ENCODE measurements around the gene CRACDL.

The CRACDL gene

DNA sequence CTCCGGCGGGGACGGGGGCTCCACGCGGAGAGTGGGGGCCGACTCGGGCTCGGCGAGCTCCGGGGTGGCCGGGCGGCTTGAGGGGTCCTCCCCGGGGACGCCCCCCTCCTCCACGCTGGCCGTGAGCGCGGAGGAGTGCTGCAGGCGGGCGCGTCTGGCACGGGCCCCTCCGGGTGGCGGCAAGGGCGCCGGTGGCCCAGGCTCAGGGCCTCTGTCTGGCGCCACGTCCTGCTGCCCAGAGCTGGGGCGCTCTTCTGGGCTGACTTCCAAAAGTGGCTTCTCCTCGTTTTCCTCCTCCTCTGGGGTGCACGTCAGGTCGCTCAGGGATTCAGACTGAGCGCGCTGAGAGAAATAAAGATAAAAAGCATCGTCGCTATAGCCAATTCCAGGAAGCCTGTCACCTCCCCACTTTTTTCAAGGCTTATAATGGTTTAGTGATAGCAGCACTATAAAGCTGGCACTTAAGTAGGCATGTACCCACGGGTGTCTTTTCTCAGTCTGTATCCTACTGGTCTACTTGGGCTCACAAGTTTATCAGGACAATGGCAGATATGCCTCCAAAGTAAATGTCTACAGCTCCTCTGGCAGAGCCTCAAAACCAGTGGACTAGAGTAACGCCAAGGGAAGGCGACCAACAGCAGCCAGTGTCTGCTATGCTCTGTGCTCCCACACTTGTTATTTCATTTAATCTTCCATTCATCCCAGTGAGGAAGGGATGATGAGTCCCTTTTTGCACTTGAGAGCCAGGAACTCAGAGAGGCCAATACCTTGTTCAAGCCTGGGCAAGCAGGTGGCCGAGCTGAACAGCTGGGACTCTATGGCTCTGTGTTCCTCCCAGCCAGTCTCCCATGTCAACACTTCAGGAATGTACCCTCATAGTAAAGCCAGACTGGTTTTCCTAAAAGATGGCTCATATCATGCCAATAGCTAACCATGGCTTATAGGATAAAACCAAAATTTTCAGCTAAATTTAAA is 112.5 kb downstream of the CRACDL start:
- no peak for TF ChIP-seq RAD21 (IDR thresholded peaks at IDR 0.05; ENCODE audit: low read depth)
- no peak for TF ChIP-seq MAX (IDR thresholded peaks at IDR 0.05)
- TF ChIP-seq USF1 (IDR thresholded peaks at IDR 0.05), result no peak
- TF ChIP-seq FOXM1 (IDR thresholded peaks at IDR 0.05; ENCODE audit: borderline replicate concordance, low read depth), result no peak
- TF ChIP-seq TCF12 (IDR thresholded peaks at IDR 0.05; ENCODE audit: low read depth), result no peak
- no peak for TF ChIP-seq ZBTB7A (IDR thresholded peaks at IDR 0.05; ENCODE audit: low read depth)
- no peak for TF ChIP-seq YY1 (IDR thresholded peaks at IDR 0.05; ENCODE audit: low read depth)
- TF ChIP-seq TEAD4 (IDR thresholded peaks at IDR 0.05), result no peak
- TF ChIP-seq CEBPB (IDR thresholded peaks at IDR 0.05), result no peak
- TF ChIP-seq REST (IDR thresholded peaks at IDR 0.05; ENCODE audit: low read depth), result no peak
- no peak for TF ChIP-seq EP300 (IDR thresholded peaks at IDR 0.05; ENCODE audit: borderline replicate concordance)
- no peak for TF ChIP-seq NFIC (IDR thresholded peaks at IDR 0.05)
- no peak for TF ChIP-seq TAF1 (IDR thresholded peaks at IDR 0.05; ENCODE audit: low read depth)
- TF ChIP-seq EGR1 (IDR thresholded peaks at IDR 0.05), result no peak
- no peak for TF ChIP-seq CREB1 (IDR thresholded peaks at IDR 0.05; ENCODE audit: low read depth)

DNA sequence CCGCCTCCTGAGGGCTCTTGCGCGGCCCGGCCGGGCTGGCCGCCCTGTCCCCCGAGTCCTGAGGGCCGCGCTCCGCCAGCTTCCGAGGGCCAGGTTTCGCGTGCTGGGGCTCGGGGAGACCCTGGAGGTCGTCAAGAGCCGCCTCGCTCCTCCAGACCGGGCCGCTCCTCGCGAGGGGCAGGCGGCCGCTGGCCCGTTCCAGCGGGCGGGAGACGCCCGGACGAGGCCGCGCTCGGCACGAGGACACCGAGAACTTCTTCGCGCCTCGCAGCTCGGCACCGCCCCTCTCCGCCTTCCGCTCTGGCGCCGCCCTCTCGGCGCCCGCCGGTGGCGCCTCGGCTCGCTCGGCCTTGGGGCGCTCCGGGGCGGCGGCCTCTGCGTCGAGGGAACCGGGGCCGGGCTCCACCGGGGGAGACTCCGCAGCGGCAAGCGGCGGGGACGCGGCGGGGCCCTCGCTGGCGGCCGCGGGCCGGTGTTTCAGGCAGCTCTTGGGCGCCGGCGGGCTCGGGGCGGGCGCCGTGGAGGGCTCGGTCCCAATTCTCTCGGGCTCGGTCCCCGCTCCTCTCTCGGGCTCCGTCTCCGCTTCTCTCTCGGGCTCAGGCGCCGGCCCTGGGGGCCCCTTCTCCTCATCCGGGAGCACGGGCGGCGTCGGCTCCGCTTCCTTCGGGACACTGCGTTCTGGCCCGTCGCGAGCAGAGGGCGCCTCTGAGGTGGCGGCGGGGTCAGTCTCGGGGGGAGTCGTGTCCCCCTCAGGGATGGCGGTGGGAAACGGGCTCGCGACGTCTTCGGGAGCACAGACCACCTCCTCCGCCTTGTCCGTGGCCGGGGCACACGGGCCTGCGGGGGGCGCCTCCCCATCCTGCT is 113.5 kb downstream of the CRACDL start:
- TF ChIP-seq RAD21 (IDR thresholded peaks at IDR 0.05; ENCODE audit: low read depth), result no peak
- TF ChIP-seq CEBPB (IDR thresholded peaks at IDR 0.05), result no peak
- no peak for TF ChIP-seq NFIC (IDR thresholded peaks at IDR 0.05)
- TF ChIP-seq TEAD4 (IDR thresholded peaks at IDR 0.05), result no peak
- no peak for TF ChIP-seq TCF12 (IDR thresholded peaks at IDR 0.05; ENCODE audit: low read depth)
- TF ChIP-seq USF1 (IDR thresholded peaks at IDR 0.05), result no peak
- no peak for TF ChIP-seq EP300 (IDR thresholded peaks at IDR 0.05; ENCODE audit: borderline replicate concordance)
- TF ChIP-seq TAF1 (IDR thresholded peaks at IDR 0.05; ENCODE audit: low read depth), result no peak
- no peak for TF ChIP-seq MAX (IDR thresholded peaks at IDR 0.05)
- TF ChIP-seq REST (IDR thresholded peaks at IDR 0.05; ENCODE audit: low read depth), result no peak
- TF ChIP-seq EGR1 (IDR thresholded peaks at IDR 0.05), result no peak
- no peak for TF ChIP-seq FOXM1 (IDR thresholded peaks at IDR 0.05; ENCODE audit: borderline replicate concordance, low read depth)
- no peak for TF ChIP-seq CREB1 (IDR thresholded peaks at IDR 0.05; ENCODE audit: low read depth)

- no peak for TF ChIP-seq TCF12 (IDR thresholded peaks at IDR 0.05; ENCODE audit: low read depth)
- no peak for TF ChIP-seq TAF1 (IDR thresholded peaks at IDR 0.05; ENCODE audit: low read depth)
- no peak for TF ChIP-seq ZBTB7A (IDR thresholded peaks at IDR 0.05; ENCODE audit: low read depth)
- TF ChIP-seq YY1 (IDR thresholded peaks at IDR 0.05; ENCODE audit: low read depth), result no peak
- TF ChIP-seq TEAD4 (IDR thresholded peaks at IDR 0.05), result no peak
- no peak for TF ChIP-seq EP300 (IDR thresholded peaks at IDR 0.05; ENCODE audit: borderline replicate concordance)
Measured at GRCh38 chr2:98821629-98822135, 114.3 kb downstream of the CRACDL start.

DNA sequence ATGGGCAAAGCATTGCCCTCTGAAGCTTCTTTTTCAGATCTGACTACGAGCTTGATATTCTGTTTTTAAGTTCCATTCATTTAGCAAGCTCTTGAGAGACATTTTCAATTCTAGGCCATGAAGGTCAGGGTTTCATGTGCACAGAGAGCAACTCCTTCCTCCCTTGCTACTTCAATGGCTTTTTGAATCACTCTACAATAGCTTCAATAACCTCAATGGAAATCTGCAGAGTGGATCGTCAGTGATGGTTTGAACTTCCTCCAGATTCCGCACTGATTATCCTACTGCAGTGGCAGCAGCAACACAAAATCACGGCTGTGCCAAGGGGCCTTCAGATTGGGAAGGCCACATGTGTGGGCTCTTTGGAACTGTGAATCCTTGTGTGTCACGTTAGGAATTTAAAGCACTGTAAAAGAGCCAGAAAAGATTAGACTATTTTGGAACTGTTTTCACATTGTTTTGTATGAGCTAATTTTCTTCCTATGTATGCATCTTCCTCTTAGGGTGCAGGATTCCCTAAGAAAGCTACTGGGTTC is 116.7 kb downstream of the CRACDL start:
- TF ChIP-seq YY1 (IDR thresholded peaks at IDR 0.05; ENCODE audit: low read depth), result no peak
- TF ChIP-seq ZBTB7A (IDR thresholded peaks at IDR 0.05; ENCODE audit: low read depth), result no peak
- no peak for TF ChIP-seq CEBPB (IDR thresholded peaks at IDR 0.05)
- no peak for TF ChIP-seq EP300 (IDR thresholded peaks at IDR 0.05; ENCODE audit: borderline replicate concordance)

GRCh38 chr2:98818164-98818563 is 117.9 kb downstream of the CRACDL start:
- no peak for TF ChIP-seq MAX (IDR thresholded peaks at IDR 0.05)
- TF ChIP-seq TCF12 (IDR thresholded peaks at IDR 0.05; ENCODE audit: low read depth), result no peak
- TF ChIP-seq FOXM1 (IDR thresholded peaks at IDR 0.05; ENCODE audit: borderline replicate concordance, low read depth), result no peak
- no peak for TF ChIP-seq EP300 (IDR thresholded peaks at IDR 0.05; ENCODE audit: borderline replicate concordance)
- TF ChIP-seq RAD21 (IDR thresholded peaks at IDR 0.05; ENCODE audit: low read depth), result no peak
- no peak for TF ChIP-seq REST (IDR thresholded peaks at IDR 0.05; ENCODE audit: low read depth)
- TF ChIP-seq EGR1 (IDR thresholded peaks at IDR 0.05), result no peak
- TF ChIP-seq USF1 (IDR thresholded peaks at IDR 0.05), result no peak
- TF ChIP-seq CEBPB (IDR thresholded peaks at IDR 0.05), result no peak
